NCI-H2196 treated with DMSO at 0.1 percent for 48 hours (cell line): ENCODE measurements around the gene CD101.

Experiments used
- DNase-seq: peaks from one replicate; lab custom pipeline; 2025; ENCODE audit not compliant: unreplicated experiment; lab: John Stamatoyannopoulos, UW

The CD101 gene

GRCh38 chr1:117013309-117013858 lies 11.8 kb downstream of the CD101 start:
- DNase-seq: no peak

- DNase-seq: no peak
These were observed 12.6 kb downstream of the CD101 start for GRCh38 chr1:117014209-117014608.

GRCh38 chr1:117015724-117016123 lies 14.2 kb downstream of the CD101 start:
- DNase-seq: no peak

- DNase-seq: no peak
These were observed 15.5 kb downstream of the CD101 start for GRCh38 chr1:117017062-117017461.

GRCh38 chr1:117017648-117018047 lies 16.1 kb downstream of the CD101 start:
- no peak for DNase-seq

GRCh38 chr1:117020526-117021156 lies 19.1 kb downstream of the CD101 start:
- no peak for DNase-seq

- no peak for DNase-seq
These were observed 20.6 kb downstream of the CD101 start for GRCh38 chr1:117022114-117022513.

GRCh38 chr1:117025568-117025967 lies 24.0 kb downstream of the CD101 start:
- DNase-seq: no peak

- DNase-seq: no peak
These were observed 24.8 kb downstream of the CD101 start for GRCh38 chr1:117026361-117026760.

- no peak for DNase-seq
These were observed 28.1 kb downstream of the CD101 start for GRCh38 chr1:117029685-117030084.

GRCh38 chr1:117030271-117030877 lies 28.8 kb downstream of the CD101 start:
- no peak for DNase-seq

- DNase-seq: no peak
These were observed 30.7 kb downstream of the CD101 start for GRCh38 chr1:117032266-117032665.

GRCh38 chr1:117032681-117033539 lies 31.4 kb downstream of the CD101 start:
- DNase-seq: no peak

GRCh38 chr1:117033772-117034171 lies 32.2 kb downstream of the CD101 start:
- no peak for DNase-seq

GRCh38 chr1:117034791-117035290 lies 33.3 kb downstream of the CD101 start:
- DNase-seq: no peak

GRCh38 chr1:117036018-117036461 lies 34.5 kb downstream of the CD101 start:
- no peak for DNase-seq

- no peak for DNase-seq
These were observed 36.2 kb downstream of the CD101 start for GRCh38 chr1:117037802-117038201.

GRCh38 chr1:117038236-117038635 lies 36.7 kb downstream of the CD101 start:
- DNase-seq: no peak

- no peak for DNase-seq
These were observed 42.7 kb downstream of the CD101 start for GRCh38 chr1:117044217-117044616.

- no peak for DNase-seq
These were observed 44.1 kb downstream of the CD101 start for GRCh38 chr1:117045644-117046043.

GRCh38 chr1:117046781-117047180 lies 45.2 kb downstream of the CD101 start:
- no peak for DNase-seq
